Right ventricle myocardium inferior (tissue), 1 donor: ENCODE measurements around the gene LDAH. TPM values are rescaled to one million over a fixed set of nuclear protein-coding genes. Genes with fewer than 3 reads are reported as not detected.

ENCODE experiments used
- ATAC-seq: fragments of 200-7000 bp; cut with Tn5 transposase; one replicate; pipeline ENCODE4 v1.9.1; 2020; ENCODE audit warnings: mild to moderate bottlenecking, moderate library complexity
- DNase-seq: peaks from one replicate; pipeline ENCODE4 v3.0.0; 2021; ENCODE audit errors: missing footprints
- intact Hi-C: fragments of 100-400 bp; cut with DNase I; formaldehyde crosslinking; loops from one replicate; pipeline ENCODE4 v1.11.0; 2022
- total RNA-seq: library from RNA; stranded (reverse); fragmentation: NEBNext Ultra II Directional; extraction: Animal tissue kit (Norgen Biotek cat#: 25700); gene quantifications from one replicate; pipeline ENCODE4 v1.2.1, GENCODE V29; 2021
- donor health status: DM: no; HTN: yes; CAD: no; lungs with severe emphysema.

Gene LDAH
- total RNA-seq, 1 donor from 2014 or later, result 5.8 TPM

DNA sequence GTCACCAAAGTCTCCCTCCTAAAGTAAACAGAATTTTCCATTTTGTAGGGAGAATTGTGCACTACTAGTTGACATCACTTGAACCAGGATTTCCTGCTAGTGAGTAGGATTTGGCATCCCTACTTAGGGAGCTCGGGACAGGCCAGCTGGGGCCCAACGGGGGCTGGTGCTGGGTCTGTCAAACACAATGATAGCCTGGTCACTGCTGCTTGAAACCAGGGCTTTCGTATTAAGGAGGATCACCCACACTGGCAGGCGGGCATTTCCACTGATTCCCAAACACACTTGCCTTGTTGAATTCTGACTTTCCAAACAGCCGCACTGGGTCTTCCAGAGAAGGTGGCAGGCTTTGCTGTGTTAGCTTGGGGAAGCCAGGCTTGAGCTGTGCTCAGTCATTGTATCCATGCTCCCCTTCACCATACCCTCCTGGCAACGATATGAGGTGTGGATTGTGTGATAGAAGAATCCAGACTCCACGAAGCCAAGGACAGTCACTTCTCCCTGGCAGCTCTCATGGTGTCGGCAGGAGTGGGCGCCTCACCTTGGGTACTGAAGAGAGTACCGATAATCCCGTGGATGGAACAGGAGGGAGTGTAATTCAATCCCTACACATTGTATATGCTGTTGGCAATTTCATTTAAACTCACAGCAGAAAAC lies 148.5 kb downstream of the LDAH start:
- intact Hi-C loops, result no loop called here
- ATAC-seq (no peak), DNase-seq (no peak)

DNA sequence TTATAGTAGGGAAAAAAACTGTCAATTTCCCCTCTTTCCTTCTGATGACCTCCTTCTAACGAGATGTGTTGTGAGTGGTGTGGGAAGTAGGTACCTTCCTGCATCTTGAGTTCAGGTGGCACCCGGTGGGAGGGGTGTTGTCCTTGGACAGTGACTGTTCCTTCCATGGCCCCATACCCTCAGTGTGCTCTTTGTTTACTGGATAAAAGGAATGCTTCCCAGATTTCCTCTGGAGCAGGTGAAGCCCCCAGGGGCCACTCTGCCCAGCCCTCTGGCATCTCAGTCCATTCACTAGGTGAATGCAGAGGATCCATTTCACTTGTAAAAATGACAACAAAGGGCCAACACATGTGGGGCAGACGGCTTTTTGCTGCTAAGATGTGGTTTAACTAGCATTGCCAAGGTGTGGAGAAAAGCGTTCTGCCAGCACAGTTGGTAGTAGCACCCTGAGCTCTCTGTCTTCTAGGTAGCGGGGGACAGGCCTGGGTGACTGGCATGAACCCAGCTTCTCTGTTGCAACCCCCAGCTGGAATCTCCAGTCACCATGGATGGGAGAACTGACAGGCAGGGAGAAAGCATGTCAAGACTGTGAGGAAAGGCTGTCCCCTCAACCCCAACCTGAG lies 149.1 kb downstream of the LDAH start:
- ATAC-seq, result no peak
- intact Hi-C loops, result no loop called here

DNA sequence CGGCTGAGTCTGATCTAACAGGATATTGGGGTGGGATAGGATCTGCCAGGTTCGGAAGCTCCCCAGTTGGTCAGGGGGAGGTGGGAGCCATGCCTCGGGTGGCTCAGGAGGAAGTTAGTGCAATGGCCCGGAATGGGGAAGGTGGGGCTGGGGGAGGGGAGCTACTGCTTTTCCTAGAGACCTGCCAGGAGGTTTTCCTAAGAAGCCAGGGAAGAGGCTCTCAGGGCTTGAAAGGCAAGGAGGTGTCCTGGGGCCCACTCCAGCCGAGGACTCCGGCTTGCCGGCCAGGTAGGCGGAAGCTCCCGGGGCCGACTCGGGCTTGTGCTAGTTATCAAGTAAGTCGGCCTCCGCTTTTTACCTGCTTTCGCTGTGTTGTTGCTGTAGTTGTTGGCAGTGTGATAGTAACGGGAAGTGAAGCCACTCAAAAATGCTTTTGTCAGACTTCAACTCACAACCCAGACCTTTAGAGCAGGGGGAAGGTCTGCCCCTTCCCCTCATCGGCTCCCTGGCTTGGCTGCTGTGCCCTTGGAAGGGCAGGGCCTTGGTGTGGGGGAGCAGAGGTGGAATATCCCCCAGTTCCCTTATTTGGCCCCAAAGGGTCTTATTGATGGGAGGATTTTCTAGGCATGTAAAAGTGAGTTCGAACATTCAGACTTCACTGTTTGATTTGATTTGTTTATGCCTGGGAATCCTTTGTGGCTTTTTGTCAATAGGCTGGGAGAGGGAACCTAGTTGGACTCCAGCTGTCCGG lies 150.5 kb downstream of the LDAH start:
- DNase-seq (no peak), ATAC-seq (no peak)

More for the DNA sequence above, 149.1 kb downstream of the LDAH start:
- no peak for DNase-seq

DNA sequence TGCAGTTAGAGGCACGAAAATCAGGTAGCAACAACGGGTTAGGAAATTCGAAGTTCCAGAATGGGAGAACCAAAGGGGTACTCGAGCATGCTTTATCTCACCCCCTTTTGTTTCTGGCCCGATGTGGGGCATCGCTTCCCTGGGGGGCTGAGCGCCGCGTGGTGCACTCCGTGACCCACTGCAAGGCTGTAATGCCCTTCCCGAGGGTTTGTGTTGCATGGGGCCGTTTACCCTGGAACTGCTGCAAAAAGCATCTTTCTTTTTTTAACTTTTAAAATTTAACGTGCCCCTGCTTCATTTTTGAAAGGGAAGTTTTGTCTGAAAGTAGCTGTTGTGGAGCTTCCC lies 151.2 kb downstream of the LDAH start:
- no peak for DNase-seq
- ATAC-seq, result no peak
- intact Hi-C loops, result no loop called here

More for the DNA sequence above, 150.5 kb downstream of the LDAH start:
- intact Hi-C loops, result no loop called here

DNA sequence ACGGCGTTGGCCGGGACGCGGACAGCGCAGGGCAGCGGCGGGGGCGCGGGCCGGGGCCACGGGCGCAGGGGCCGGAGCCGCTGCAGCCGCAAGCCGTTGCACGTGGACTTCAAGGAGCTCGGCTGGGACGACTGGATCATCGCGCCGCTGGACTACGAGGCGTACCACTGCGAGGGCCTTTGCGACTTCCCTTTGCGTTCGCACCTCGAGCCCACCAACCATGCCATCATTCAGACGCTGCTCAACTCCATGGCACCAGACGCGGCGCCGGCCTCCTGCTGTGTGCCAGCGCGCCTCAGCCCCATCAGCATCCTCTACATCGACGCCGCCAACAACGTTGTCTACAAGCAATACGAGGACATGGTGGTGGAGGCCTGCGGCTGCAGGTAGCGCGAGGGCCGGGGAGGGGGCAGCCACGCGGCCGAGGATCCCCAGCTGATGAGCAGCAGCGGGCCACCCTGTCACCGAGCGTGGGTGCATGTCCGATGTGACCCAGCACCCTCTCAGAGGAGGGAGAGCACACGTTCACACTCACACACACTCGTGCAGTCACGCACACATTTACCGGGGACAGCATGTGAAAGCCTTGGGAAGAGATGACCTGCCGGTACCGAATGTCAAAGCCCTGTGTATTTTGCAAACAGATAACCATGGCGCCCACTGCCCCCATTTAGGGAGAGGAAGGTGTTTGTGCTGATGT lies 151.7 kb downstream of the LDAH start:
- ATAC-seq, result no peak
- intact Hi-C loops, result no loop called here
- no peak for DNase-seq

DNA sequence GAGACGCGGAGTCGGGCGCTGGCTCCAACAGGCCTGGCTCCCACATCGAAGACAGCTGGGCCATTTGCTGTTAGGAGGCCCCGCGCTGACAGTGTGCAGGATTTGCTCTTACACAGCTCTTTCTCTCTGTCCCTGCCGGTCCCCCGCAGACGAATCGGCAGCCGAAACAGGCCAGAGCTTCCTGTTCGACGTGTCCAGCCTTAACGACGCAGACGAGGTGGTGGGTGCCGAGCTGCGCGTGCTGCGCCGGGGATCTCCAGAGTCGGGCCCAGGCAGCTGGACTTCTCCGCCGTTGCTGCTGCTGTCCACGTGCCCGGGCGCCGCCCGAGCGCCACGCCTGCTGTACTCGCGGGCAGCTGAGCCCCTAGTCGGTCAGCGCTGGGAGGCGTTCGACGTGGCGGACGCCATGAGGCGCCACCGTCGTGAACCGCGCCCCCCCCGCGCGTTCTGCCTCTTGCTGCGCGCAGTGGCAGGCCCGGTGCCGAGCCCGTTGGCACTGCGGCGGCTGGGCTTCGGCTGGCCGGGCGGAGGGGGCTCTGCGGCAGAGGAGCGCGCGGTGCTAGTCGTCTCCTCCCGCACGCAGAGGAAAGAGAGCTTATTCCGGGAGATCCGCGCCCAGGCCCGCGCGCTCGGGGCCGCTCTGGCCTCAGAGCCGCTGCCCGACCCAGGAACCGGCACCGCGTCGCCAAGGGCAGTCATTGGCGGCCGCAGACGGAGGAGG lies 152.4 kb downstream of the LDAH start:
- no peak for DNase-seq
- ATAC-seq, result no peak
- intact Hi-C loops, result no loop called here

DNA sequence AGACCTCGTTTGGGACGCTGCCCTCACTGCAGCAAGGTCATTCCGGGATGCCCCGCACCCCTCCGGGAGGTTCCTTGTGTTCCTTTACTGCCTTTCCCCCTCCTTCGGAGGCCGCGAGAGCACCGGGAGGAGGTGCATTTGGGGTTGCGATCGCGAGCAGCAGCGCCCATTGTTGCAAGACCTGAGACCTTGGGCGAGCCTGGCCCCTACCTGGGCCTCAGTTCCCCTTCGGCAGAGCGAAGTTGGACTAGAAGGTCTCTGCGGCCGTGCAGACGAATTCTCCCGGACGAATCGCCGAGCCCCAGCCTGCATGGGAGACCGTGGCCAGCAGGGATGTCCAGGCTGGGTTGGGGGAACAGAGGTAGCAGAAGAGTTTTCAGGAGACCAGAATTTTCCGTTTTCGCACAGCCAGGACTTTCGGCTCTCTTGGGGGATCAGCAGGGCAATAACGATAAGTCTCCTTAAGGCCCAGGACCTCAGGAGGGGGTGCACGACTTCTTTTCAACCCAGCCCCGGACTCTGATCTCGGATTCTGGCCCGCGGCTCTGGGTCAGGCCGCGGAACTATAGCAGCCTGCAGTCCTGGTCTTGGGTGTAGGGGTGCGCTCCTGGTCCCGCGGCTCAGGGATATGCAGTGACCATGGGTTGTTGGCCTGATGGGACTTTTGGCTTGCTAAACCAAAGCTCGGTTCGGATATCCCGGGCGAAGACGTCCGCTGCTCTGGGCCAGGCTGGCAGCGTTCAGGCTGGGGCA lies 153.2 kb downstream of the LDAH start:
- intact Hi-C loops, result no loop called here
- ATAC-seq (no peak), DNase-seq (no peak)

DNA sequence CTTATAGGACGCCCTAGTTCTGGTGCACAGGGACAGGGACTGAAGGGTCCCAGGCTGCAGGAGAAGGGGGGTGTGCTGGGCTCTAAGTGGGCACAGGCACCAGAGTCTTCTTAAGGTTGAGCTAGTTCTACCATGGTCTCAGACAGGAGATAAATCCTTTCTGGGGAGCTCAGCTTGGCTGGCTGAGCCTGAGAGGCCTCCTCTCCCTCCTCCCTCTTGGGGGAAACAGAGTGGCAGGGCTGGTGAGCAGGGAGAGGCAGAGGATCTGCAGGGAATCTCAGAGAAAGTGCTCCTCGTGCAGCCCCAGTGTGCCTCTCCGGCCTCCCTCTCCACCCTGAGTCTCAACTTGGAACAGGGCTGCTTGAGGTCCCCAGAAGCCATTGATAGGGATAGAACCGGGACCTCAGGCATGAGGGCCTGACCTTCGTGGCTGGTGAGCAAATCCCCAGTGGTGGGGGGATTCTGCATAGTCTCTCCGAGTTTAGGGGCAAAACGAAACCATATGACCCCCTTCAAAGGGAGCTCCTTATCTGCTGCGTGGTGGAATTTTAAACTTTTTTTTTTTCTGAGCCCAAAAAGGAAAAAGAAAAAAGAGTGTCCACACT lies 153.9 kb downstream of the LDAH start:
- intact Hi-C loops, result no loop called here
- ATAC-seq, result no peak
- no peak for DNase-seq

DNA sequence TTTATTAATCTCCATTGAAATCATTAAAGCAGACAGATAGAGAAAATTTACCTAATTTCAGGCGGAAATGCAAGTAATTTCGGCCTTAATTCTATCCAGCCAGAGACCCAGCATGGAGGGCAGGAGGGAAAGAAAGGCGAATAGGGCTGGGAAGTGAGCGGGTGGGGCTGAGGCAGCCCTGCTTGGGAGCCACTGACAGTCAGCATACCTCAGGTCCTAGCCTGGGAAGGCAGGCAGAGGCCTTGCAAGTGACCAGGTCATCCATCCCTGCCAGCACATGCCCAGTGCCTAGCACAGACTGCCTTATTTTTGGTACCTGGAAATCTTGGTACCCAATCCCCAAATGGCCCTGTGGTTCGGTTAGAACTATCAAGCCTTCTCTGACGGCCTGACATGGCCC lies 154.4 kb downstream of the LDAH start:
- DNase-seq, result no peak
- intact Hi-C loops, result no loop called here

DNA sequence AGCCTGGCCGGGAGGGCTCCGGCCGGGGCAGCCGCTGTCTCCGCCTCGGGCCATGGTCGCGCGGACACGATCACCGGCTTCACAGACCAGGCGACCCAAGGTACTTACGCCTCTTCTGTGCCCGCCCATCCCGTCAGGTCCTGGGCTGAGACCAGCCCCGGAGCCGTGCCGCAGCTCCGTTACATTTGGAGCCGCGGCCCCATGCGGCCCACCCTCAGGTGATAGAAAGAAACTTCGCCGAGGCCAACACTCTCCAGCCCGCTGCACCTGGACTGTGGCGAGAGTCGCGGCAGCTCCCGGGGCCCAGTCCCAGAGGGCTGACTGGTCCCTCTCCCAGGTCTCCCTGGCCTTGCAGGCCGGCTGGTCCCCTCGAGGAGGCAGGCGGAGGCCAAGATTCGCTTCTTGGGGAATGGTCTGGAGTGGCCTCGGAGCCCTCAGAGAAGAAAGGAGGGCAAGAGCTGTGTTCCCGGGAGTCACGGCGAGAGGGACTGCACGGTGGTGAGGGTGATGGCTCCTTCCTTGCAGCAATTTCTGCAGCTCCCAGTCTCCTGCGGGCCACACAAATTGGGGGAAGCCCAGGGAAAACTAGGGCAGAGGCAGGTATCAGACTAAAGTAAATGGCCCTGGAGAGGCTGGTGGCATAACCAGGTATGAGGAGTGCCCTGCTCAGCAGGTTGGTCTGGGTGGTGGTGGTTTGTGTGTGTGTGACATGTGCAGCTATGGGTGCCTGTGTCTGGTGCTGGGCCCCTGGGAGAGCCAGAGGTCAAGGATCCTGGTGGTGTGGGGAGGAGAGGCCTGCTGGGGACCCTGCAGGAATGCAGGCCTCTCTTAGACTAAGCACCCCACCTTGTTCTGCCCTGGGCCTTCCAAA lies 155.1 kb downstream of the LDAH start:
- ATAC-seq (no peak), DNase-seq (no peak)
- intact Hi-C loops, result no loop called here

More for the DNA sequence above, 154.4 kb downstream of the LDAH start:
- no peak for ATAC-seq

DNA sequence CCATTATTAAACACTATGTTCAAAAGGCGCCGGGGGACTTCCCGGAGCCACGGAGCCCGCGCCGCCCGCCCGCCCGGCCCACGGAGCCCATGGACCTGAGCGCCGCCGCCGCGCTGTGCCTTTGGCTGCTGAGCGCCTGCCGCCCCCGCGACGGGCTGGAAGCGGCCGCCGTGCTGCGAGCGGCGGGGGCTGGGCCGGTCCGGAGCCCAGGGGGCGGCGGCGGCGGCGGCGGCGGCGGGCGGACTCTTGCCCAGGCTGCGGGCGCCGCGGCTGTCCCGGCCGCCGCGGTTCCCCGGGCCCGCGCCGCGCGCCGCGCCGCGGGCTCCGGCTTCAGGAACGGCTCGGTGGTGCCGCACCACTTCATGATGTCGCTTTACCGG lies 155.8 kb downstream of the LDAH start:
- DNase-seq, result no peak
- intact Hi-C loops, result no loop called here
- no peak for ATAC-seq

DNA sequence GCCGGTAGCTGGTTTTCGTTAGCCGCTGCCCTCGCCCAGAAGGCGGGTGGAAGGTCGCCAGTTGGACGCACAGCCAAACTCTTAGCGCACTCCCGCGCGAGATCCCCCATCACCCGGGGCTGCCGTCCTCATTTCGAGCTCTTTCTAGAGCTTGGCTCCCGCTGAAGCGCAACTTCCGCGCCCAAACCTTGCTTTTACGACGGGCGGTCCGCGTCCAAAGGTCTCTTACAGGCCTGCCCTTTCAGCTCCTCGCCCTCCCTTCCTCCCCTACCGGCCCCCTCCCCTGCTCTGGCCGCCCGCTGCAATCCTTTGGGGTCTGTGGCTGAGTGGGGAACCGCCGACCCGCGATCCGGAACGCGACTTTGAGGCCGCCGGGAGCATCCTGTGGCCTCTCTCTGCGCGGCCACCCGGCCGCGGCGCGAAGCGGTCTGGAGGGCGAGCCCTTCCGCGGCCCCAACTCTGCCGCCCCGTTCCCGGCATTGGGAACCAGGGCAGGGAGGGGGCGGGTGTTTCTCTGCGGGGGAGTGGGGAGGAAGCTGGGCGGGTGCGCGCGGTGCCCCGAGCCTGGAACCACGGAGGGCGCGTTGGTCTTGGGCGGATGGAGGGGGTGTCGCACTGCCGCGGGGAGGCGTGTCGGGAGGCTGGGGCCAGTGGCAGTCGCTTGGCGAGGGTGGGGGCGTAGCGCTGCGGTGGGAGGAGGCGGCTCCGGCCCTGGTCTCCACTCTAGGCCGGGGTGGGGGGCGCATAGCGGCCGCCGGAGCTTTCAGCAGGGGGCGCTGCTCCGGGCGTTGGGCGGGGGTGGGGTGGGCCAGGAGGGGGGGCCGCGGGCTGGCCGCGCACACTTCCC lies 156.4 kb downstream of the LDAH start, which contains the start of gene GDF7:
Gene GDF7, plus strand, starts transcription at position 841 of the 847 bp plus-strand sequence. CDS start 96 bp downstream, outside the sequence.
- intact Hi-C loops, result no loop called here

DNA sequence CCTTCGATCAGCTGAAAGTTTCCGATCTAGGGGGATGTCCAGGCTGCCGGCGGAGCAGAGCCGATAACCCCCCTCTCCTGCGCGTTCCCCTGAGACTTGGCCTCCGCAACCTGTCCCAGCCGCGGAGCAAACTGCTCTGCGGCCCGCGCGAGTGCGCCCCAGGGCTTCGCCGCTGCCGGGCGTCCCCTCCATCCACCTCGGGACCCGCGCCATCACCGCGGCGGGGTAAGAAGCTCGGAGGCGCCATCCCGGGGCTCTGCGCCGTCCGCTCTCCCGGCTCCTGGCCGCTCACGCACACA lies 156.9 kb downstream of the LDAH start:
- DNase-seq (no peak), ATAC-seq (no peak)
- intact Hi-C loops, result no loop called here

More for the DNA sequence above, 156.4 kb downstream of the LDAH start, which contains the start of gene GDF7:
- ATAC-seq, result no peak
- no peak for DNase-seq

DNA sequence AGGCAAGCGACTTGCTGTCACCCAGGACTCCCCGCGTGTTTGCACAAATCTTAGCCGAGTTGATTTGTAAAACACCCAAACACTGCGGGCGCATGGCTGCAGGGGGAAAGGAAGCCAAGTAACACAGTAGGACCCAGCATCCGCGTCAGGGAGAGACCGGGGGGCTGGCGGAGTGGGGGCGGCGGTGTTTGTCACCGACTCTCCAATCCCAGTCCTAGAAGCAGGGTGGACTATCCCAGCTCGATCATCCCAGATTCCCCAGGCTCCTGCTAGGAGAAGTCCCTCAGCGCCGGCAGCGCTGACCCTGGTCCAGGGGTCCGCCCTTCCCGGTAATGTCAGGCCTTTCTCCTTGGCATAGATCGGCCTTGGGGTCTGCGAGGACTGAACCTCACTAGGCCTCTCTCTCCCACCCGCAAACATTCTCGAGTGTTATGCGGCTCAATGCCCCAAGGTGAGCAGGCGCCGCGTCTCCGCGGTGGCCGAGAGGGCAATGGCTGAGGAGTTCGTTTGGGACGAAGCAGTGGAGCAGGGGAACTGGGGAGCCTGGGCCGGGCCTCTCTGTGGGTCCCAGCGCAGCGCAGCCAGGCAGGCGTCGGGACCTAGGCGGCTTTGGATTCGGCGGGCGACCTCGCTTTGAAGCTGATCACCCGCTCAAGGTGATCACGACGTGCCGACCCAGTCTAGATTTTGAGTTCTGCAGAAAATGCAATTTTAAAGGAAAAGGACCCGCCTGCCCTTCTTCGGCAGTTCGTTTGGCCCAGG lies 157.5 kb downstream of the LDAH start:
- intact Hi-C loops, result no loop called here
- no peak for ATAC-seq
- peak; percentile 21 for DNase-seq

DNA sequence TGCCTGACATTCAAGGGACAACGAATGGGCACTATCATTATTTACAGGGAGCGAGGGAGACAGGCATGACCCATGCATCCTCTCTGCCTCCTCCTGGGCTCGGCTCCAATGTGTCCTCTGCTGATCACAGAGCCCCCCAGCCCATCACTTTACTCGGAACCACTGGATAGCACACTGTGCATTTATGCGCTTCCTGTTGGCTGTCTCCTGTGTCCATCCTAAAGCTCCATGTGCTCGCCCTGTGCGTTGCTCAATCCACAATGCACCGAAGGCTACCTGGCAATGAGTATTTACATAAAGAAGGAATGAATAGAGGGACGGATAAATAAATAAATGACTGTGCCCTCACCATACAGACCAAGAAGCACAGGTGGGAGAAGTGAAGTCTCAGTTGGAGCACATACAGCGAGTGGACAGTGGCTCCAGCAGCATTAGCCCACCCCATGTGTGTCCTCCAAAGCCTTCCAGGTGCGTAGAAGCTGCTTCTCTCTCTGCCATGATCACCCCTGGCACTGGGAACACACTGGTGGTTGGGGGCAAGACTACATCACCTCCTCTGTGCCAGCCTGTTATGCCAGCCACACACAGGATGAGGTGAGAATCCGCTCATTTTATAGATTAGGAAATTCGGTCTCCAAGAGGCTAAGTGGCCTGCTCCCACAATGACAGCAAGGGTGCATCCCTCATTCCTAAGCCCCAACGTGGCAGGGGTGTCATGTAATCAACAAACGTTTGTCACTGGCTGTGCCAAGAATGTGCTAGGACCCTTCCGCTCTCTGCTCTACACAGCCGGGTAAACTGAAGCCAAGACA lies 158.3 kb downstream of the LDAH start:
- no peak for ATAC-seq
- DNase-seq, result peak; percentile 9
- intact Hi-C loops, result no loop called here
